Thoracic aorta (tissue), 2 donors: ENCODE results near the gene FOXP2. TPM values are rescaled to one million over a fixed set of nuclear protein-coding genes. Genes with fewer than 3 reads are reported as not detected.
A peak's percentile ranks its signal among the peaks of the same experiment; 100 is the strongest.
"Not testable (repeated sequence)": the region's sequence is repeated elsewhere in the genome, so short reads cannot be mapped to it uniquely, and the experiment has no call there.

Experiments used
- ATAC-seq: fragments of 150-250 bp; one replicate; pipeline ENCODE4 v1.8.0; 2017; ENCODE audit warnings: low read depth; ENCODE audit not compliant: insufficient number of reproducible peaks, low FRiP score
- DNase-seq: peaks from one replicate; pipeline ENCODE4 v3.0.0-alpha.2; 2020; ENCODE audit warnings: low spot score
- H3K27ac ChIP-seq, 2 donors: fragments of 200-600 bp; sonication (generic); 1 replicate in 1 of 2; 2 replicates in 1 of 2; pipeline ENCODE4 v1.5.1; 2016; ENCODE audit warnings: mild to moderate bottlenecking in 2 of 2, moderate library complexity in 2 of 2
- H3K27me3 ChIP-seq: fragments of 200-600 bp; sonication (generic); replicated peaks from 2 replicates; pipeline ENCODE4 v1.6.0; 2016; ENCODE audit warnings: mild to moderate bottlenecking; ENCODE audit not compliant: insufficient read depth
- H3K36me3 ChIP-seq: fragments of 200-600 bp; sonication (generic); one replicate; pipeline ENCODE4 v1.5.1; 2016
- H3K4me1 ChIP-seq, 2 donors: fragments of 200-600 bp; sonication (generic); 1 replicate in 1 of 2; 2 replicates in 1 of 2; pipeline versions ENCODE4 v1.5.1 to v1.6.0; 2016; ENCODE audit warnings: low read depth in 2 of 2, mild to moderate bottlenecking in 1 of 2; ENCODE audit not compliant: control insufficient read depth in 1 of 2
- H3K4me3 ChIP-seq: fragments of 200-600 bp; sonication (generic); 2 replicates; pipeline ENCODE4 v1.5.1; 2016; ENCODE audit warnings: mild to moderate bottlenecking
- H3K9me3 ChIP-seq: fragments of 200-600 bp; sonication (generic); 2 replicates; pipeline ENCODE4 v1.5.1; 2016
- CTCF ChIP-seq: fragments of 200-600 bp; sonication (generic); IDR thresholded peaks from one replicate; pipeline ENCODE4 v1.5.1; 2019; ENCODE audit warnings: antibody characterized with exemption
- total RNA-seq, 2 donors: library from RNA; depleted of rRNA; stranded (reverse); fragments of >200 nt; gene quantifications; one replicate each; pipeline versions ENCODE4 v1.1.0 to v1.2.3, GENCODE V29; 2016

Gene FOXP2
- total RNA-seq, 2 donors from 2014 or later: 16.7 to 17.6 TPM

DNA sequence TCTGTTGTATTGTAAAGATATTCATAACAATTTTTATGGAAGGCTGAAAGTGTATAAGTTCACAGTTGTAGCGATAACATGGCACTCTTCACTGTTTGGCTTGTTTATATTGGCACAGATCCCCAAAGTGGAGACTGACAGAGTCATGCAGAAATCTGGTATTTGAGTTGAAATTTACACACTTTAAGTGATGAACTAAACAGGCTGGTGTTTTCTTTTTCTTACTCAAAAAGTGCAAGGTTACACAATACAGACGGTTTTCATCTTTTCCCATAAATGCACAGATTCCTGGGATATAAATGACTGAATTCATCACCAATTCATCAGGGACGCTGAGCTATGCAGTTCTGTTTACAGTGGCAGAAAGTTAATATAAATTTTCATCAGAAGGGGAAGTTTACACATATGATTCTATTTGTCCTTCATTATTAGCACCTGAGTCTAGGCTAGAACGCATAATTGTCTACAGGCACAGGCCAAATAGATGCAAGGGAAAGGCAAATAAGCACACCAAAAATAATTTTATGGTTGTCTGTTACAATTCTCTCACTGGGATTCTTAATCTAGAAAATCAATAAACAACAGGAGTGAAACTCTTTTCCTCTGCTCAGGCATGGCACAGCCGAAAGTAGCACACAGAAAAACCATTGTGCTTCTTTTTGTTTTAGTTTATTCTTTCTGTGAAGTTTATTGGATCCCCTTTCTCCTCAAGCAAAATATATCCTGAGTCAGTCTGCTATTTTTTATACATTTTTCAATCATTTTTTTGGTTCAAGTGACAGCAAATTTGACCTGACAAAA is 88.0 kb downstream of the FOXP2 start:
- Histone ChIP-seq H3K4me1 (peaks cover 0 to 12% of the 10 kb centered on the region in 2 donors), H3K27ac (no peak overlapping the region), H3K27me3 (no peaks in the 10 kb centered on the region), H3K4me3 (peak overlapping the region; percentile 2), H3K9me3 (no peaks in the 10 kb centered on the region), H3K36me3 (no peaks in the 10 kb centered on the region)
- DNase-seq (no peak), ATAC-seq (no peak)
- TF ChIP-seq CTCF: no peak

- DNase-seq (no peak), ATAC-seq (no peak)
- Histone ChIP-seq H3K4me3 (no peak overlapping the region), H3K36me3 (no peaks in the 10 kb centered on the region), H3K9me3 (no peaks in the 10 kb centered on the region), H3K4me1 (peaks cover 0 to 17% of the 10 kb centered on the region in 2 donors), H3K27me3 (no peaks in the 10 kb centered on the region), H3K27ac (no peak overlapping the region)
- no peak for TF ChIP-seq CTCF
Measured at GRCh38 chr7:114504586-114504985, 90.0 kb downstream of the FOXP2 start.

- no peaks in the 10 kb centered on the region for H3K27me3 ChIP-seq
- H3K27ac ChIP-seq: no peak overlapping the region
- no peak for DNase-seq
- ATAC-seq: no peak
- no peaks in the 10 kb centered on the region for H3K36me3 ChIP-seq
- no peak overlapping the region for H3K4me3 ChIP-seq
- H3K4me1 ChIP-seq: peaks cover 0 to 12% of the 10 kb centered on the region in 2 donors
- TF ChIP-seq CTCF: no peak
- no peaks in the 10 kb centered on the region for H3K9me3 ChIP-seq
Measured at GRCh38 chr7:114507381-114507780, 92.8 kb downstream of the FOXP2 start.

GRCh38 chr7:114508086-114508485 is 93.5 kb downstream of the FOXP2 start:
- DNase-seq (no peak), ATAC-seq (no peak)
- no peaks in the 10 kb centered on the region for H3K36me3 ChIP-seq
- H3K4me3 ChIP-seq: no peak overlapping the region
- peaks cover 0 to 5% of the 10 kb centered on the region in 2 donors for H3K4me1 ChIP-seq
- no peak overlapping the region for H3K27ac ChIP-seq
- no peak for TF ChIP-seq CTCF
- no peaks in the 10 kb centered on the region for H3K27me3 ChIP-seq
- no peaks in the 10 kb centered on the region for H3K9me3 ChIP-seq

- not testable (repeated sequence) for H3K36me3 ChIP-seq, ATAC-seq, H3K4me3 ChIP-seq, H3K27ac ChIP-seq, H3K27me3 ChIP-seq, H3K9me3 ChIP-seq, DNase-seq, H3K4me1 ChIP-seq
Measured at GRCh38 chr7:114510824-114511223, 96.2 kb downstream of the FOXP2 start.

GRCh38 chr7:114519240-114519639 is 104.6 kb downstream of the FOXP2 start:
- no peak for ATAC-seq
- H3K27ac ChIP-seq: no peak overlapping the region
- H3K4me1 ChIP-seq: peaks cover 3 to 13% of the 10 kb centered on the region in 2 donors
- H3K27me3 ChIP-seq: no peaks in the 10 kb centered on the region
- no peak for TF ChIP-seq CTCF
- DNase-seq: no peak
- no peak overlapping the region for H3K4me3 ChIP-seq
- no peaks in the 10 kb centered on the region for H3K36me3 ChIP-seq
- no peaks in the 10 kb centered on the region for H3K9me3 ChIP-seq
